ENCODE results near the gene KCNJ11.
"Not testable (repeated sequence)": the region's sequence is repeated elsewhere in the genome, so short reads cannot be mapped to it uniquely, and the experiment has no call there.

Gene KCNJ11

GRCh38 chr11:17388609-17389210 is at the start of gene KCNJ11:
Gene KCNJ11, minus strand, starts transcription at chr11:17388659. Its CDS starts 568 bp downstream, at chr11:17388091.
- no peak for DNase-seq (ENCODE audit: low read depth, low spot score)

GRCh38 chr11:17437366-17437765 is 48.9 kb upstream of the KCNJ11 start:
- DNase-seq (ENCODE audit: low read depth, low spot score), result no peak

GRCh38 chr11:17434108-17434507 is 45.6 kb upstream of the KCNJ11 start:
- no peak for DNase-seq (ENCODE audit: low read depth, low spot score)

GRCh38 chr11:17432002-17432401 is 43.5 kb upstream of the KCNJ11 start:
- DNase-seq (ENCODE audit: low read depth, low spot score), result no peak

- DNase-seq (ENCODE audit: low read depth, low spot score), result no peak
Measured at GRCh38 chr11:17431139-17431538, 42.7 kb upstream of the KCNJ11 start.

GRCh38 chr11:17430616-17431015 is 42.2 kb upstream of the KCNJ11 start:
- no peak for DNase-seq (ENCODE audit: low read depth, low spot score)

GRCh38 chr11:17428925-17429324 is 40.5 kb upstream of the KCNJ11 start:
- no peak for DNase-seq (ENCODE audit: low read depth, low spot score)

GRCh38 chr11:17428261-17428660 is 39.8 kb upstream of the KCNJ11 start:
- DNase-seq (ENCODE audit: low read depth, low spot score), result no peak

GRCh38 chr11:17426233-17426632 is 37.8 kb upstream of the KCNJ11 start:
- not testable (repeated sequence) for DNase-seq (ENCODE audit: low read depth, low spot score)

- no peak for DNase-seq (ENCODE audit: low read depth, low spot score)
Measured at GRCh38 chr11:17423533-17424310, 35.3 kb upstream of the KCNJ11 start.

- no peak for DNase-seq (ENCODE audit: low read depth, low spot score)
Measured at GRCh38 chr11:17421781-17422180, 33.3 kb upstream of the KCNJ11 start.

GRCh38 chr11:17418444-17419081 is 30.1 kb upstream of the KCNJ11 start:
- no peak for DNase-seq (ENCODE audit: low read depth, low spot score)

- no peak for DNase-seq (ENCODE audit: low read depth, low spot score)
Measured at GRCh38 chr11:17416492-17416891, 28.0 kb upstream of the KCNJ11 start.

GRCh38 chr11:17415523-17416104 is 27.2 kb upstream of the KCNJ11 start:
- DNase-seq (ENCODE audit: low read depth, low spot score), result no peak

- DNase-seq (ENCODE audit: low read depth, low spot score), result no peak
Measured at GRCh38 chr11:17414992-17415391, 26.5 kb upstream of the KCNJ11 start.

GRCh38 chr11:17414317-17414737 is 25.9 kb upstream of the KCNJ11 start:
- no peak for DNase-seq (ENCODE audit: low read depth, low spot score)

- no peak for DNase-seq (ENCODE audit: low read depth, low spot score)
Measured at GRCh38 chr11:17413414-17414316, 25.2 kb upstream of the KCNJ11 start.

GRCh38 chr11:17412488-17413180 is 24.2 kb upstream of the KCNJ11 start:
- DNase-seq (ENCODE audit: low read depth, low spot score), result no peak

- DNase-seq (ENCODE audit: low read depth, low spot score), result no peak
Measured at GRCh38 chr11:17411418-17411817, 23.0 kb upstream of the KCNJ11 start.

- DNase-seq (ENCODE audit: low read depth, low spot score), result no peak
Measured at GRCh38 chr11:17410606-17411379, 22.3 kb upstream of the KCNJ11 start.

Measured in smooth muscle cell of the brain vasculature (primary cell).